Middle frontal gyrus (tissue), 1 donor: ENCODE results near the gene DDX42.
A peak's percentile ranks its signal among the peaks of the same experiment; 100 is the strongest.
"Not testable (repeated sequence)": the region's sequence is repeated elsewhere in the genome, so short reads cannot be mapped to it uniquely, and the experiment has no call there.

Source experiments
- DNase-seq: peaks from one replicate; pipeline ENCODE4 v3.0.0-alpha.2; 2015; ENCODE audit warnings: low spot score; ENCODE audit errors: extremely low spot score

DDX42 gene

GRCh38 chr17:63838631-63839171, 64.7 kb downstream of the DDX42 start:
- peak; percentile 60 for DNase-seq

- no peak for DNase-seq
Measured at GRCh38 chr17:63840591-63841349, 66.8 kb downstream of the DDX42 start.

GRCh38 chr17:63841350-63842172, 67.6 kb downstream of the DDX42 start:
- no peak for DNase-seq

- no peak for DNase-seq
Measured at GRCh38 chr17:63842173-63842539, 68.2 kb downstream of the DDX42 start.

- peak; percentile 93 for DNase-seq
Measured at GRCh38 chr17:63842540-63843386, 68.8 kb downstream of the DDX42 start, which contains the start of gene SMARCD2. SMARCD2 (minus strand) TSS chr17:63842685; CDS start chr17:63842674, 11 bp downstream.

GRCh38 chr17:63843387-63843888, 69.5 kb downstream of the DDX42 start:
- not testable (repeated sequence) for DNase-seq

GRCh38 chr17:63843910-63844677, 70.1 kb downstream of the DDX42 start:
- DNase-seq = no peak

GRCh38 chr17:63845509-63845908, 71.5 kb downstream of the DDX42 start:
- no peak for DNase-seq

- no peak for DNase-seq
Measured at GRCh38 chr17:63847525-63848249, 73.7 kb downstream of the DDX42 start.

- DNase-seq = peak; percentile 81
Measured at GRCh38 chr17:63848834-63849689, 75.1 kb downstream of the DDX42 start.

- DNase-seq = no peak
Measured at GRCh38 chr17:63850401-63850800, 76.4 kb downstream of the DDX42 start.

GRCh38 chr17:63853260-63853659, 79.3 kb downstream of the DDX42 start:
- DNase-seq = no peak

GRCh38 chr17:63854709-63855108, 80.7 kb downstream of the DDX42 start:
- DNase-seq = no peak

GRCh38 chr17:63855185-63855584, 81.2 kb downstream of the DDX42 start:
- no peak for DNase-seq

GRCh38 chr17:63856425-63856824, 82.5 kb downstream of the DDX42 start:
- not testable (repeated sequence) for DNase-seq

GRCh38 chr17:63859257-63859656, 85.3 kb downstream of the DDX42 start:
- DNase-seq = no peak

GRCh38 chr17:63866625-63867024, 92.7 kb downstream of the DDX42 start:
- DNase-seq = not testable (repeated sequence)
